Liver (tissue), 9 donors: ENCODE results near the gene ECEL1. TPM values are rescaled to one million over a fixed set of nuclear protein-coding genes. Genes with fewer than 3 reads are reported as not detected.

ENCODE experiments used
- DNase-seq: peaks from one replicate; pipeline ENCODE4 v3.0.0-alpha.2; 2017; ENCODE audit warnings: low spot score
- H3K27ac ChIP-seq, 2 donors: one replicate each; pipeline ENCODE4 v1.7.0; 2013; ENCODE audit warnings: inconsistent platforms in 2 of 2, low read length in 2 of 2, control low read depth in 1 of 2, low read depth in 1 of 2, mild to moderate bottlenecking in 1 of 2
- H3K27me3 ChIP-seq, 4 donors: one replicate each; pipeline versions ENCODE4 v1.6.1 to v1.7.0; 2013; ENCODE audit warnings: low read length in 3 of 4, inconsistent platforms in 1 of 4, mild to moderate bottlenecking in 1 of 4, moderate library complexity in 1 of 4; ENCODE audit not compliant: control insufficient read depth in 4 of 4, insufficient read depth in 4 of 4
- H3K36me3 ChIP-seq, 4 donors: one replicate each; pipeline versions ENCODE4 v1.6.1 to v1.7.0; 2013; ENCODE audit warnings: low read length in 3 of 4, mild to moderate bottlenecking in 3 of 4, low read depth in 1 of 4, moderate library complexity in 1 of 4; ENCODE audit not compliant: control insufficient read depth in 4 of 4, insufficient read depth in 3 of 4
- H3K4me1 ChIP-seq, 4 donors: one replicate each; pipeline versions ENCODE4 v1.6.1 to v1.7.0; 2013; ENCODE audit warnings: low read length in 3 of 4, mild to moderate bottlenecking in 3 of 4, moderate library complexity in 1 of 4; ENCODE audit not compliant: control insufficient read depth in 4 of 4, insufficient read depth in 4 of 4
- H3K4me3 ChIP-seq, 3 donors: one replicate each; pipeline versions ENCODE4 v1.6.1 to v1.7.0; 2013; ENCODE audit warnings: low read length in 3 of 3, control low read depth in 1 of 3, low read depth in 1 of 3, mild to moderate bottlenecking in 1 of 3
- H3K9ac ChIP-seq, 2 donors: one replicate each; pipeline ENCODE4 v1.7.0; 2013; ENCODE audit warnings: low read length in 2 of 2, mild to moderate bottlenecking in 2 of 2, moderate library complexity in 2 of 2, control low read depth in 1 of 2, low read depth in 1 of 2
- H3K9me3 ChIP-seq, 4 donors: one replicate each; pipeline versions ENCODE4 v1.6.1 to v1.7.0; 2013; ENCODE audit warnings: low read length in 3 of 4; ENCODE audit not compliant: control insufficient read depth in 4 of 4
- FOXA2 ChIP-seq: IDR thresholded peaks from 2 replicates; pipeline ENCODE4 v1.6.1; 2016; ENCODE audit warnings: antibody characterized with exemption
- GABPA ChIP-seq, 2 donors: IDR thresholded peaks in 1 of 2; conservative IDR thresholded peaks in 1 of 2; 2 replicates each; pipeline ENCODE4 v1.6.1; 2016; ENCODE audit warnings: antibody characterized with exemption in 2 of 2, mild to moderate bottlenecking in 1 of 2, moderate library complexity in 1 of 2
- HNF4A ChIP-seq, 2 donors: conservative IDR thresholded peaks; 2 replicates each; pipeline ENCODE4 v1.6.1; 2016; ENCODE audit warnings: antibody characterized with exemption in 2 of 2, mild to moderate bottlenecking in 2 of 2
- HNF4G ChIP-seq: IDR thresholded peaks from 2 replicates; pipeline ENCODE4 v1.6.1; 2016; ENCODE audit warnings: antibody characterized with exemption
- RAD21 ChIP-seq, 2 donors: IDR thresholded peaks; 2 replicates each; pipeline ENCODE4 v1.6.1; 2016; ENCODE audit warnings: antibody characterized with exemption in 2 of 2, mild to moderate bottlenecking in 2 of 2
- REST ChIP-seq: IDR thresholded peaks from 2 replicates; pipeline ENCODE4 v1.6.1; 2016; ENCODE audit warnings: antibody characterized with exemption, mild to moderate bottlenecking
- RXRA ChIP-seq, 2 donors: IDR thresholded peaks; 2 replicates each; pipeline ENCODE4 v1.6.1; 2017 to 2018; ENCODE audit warnings: antibody characterized with exemption in 2 of 2, mild to moderate bottlenecking in 1 of 2
- SP1 ChIP-seq: IDR thresholded peaks from 2 replicates; pipeline ENCODE4 v1.6.1; 2018; ENCODE audit warnings: antibody characterized with exemption, mild to moderate bottlenecking
- WGBS: extraction: QIAGEN DNeasy Blood & Tissue Kit; methylation state at CpG from one replicate; pipeline ENCODE4 v1.1.7; 2013; 5-methylcytosine and 5-hydroxymethylcytosine counted together
- polyA plus RNA-seq, 2 donors: library from polyadenylated mRNA; stranded (reverse) in 1 of 2; unstranded in 1 of 2; fragments of 200-250 nt in 1 of 2; fragments of >200 nt in 1 of 2; fragmentation: Nextera tagmentation in 1 of 2; extraction: Ambion mirVana in 1 of 2; gene quantifications; one replicate each; pipeline versions ENCODE4 v1.2.1 to v1.2.3, GENCODE V29; 2013 to 2015
- total RNA-seq, 2 donors: library from RNA; depleted of rRNA; stranded (reverse); fragments of >200 nt; gene quantifications; one replicate each; pipeline ENCODE4 v1.2.3, GENCODE V29; 2014
- TF ChIP-seq, protein P1 (sequence below): IDR thresholded peaks from 2 replicates; pipeline ENCODE4 v1.6.1; 2016; ENCODE audit warnings: antibody characterized with exemption
- TF ChIP-seq, protein P2 (sequence below): fragments of 150-350 bp; IDR thresholded peaks from 2 replicates; pipeline ENCODE4 v1.5.1; 2017; ENCODE audit warnings: improper control_type of control experiment, low read depth, low read length; ENCODE audit not compliant: missing input control
- TF ChIP-seq, protein P3 (sequence below): IDR thresholded peaks from 2 replicates; pipeline ENCODE4 v1.6.1; 2016; ENCODE audit warnings: antibody characterized with exemption
- donor health status: healthy.
- donor health status: healthy.
- donor health status: healthy.
- donor health status: healthy.
- donor health status: healthy.

Gene ECEL1
- total and polyA plus RNA-seq, 4 donors = 0.67 to 1.8 TPM; not detected in 2

GRCh38 chr2:232473467-232473890, 14.2 kb downstream of the ECEL1 start:
- no peak overlapping the region for H3K9ac ChIP-seq
- no peaks in the 10 kb centered on the region for H3K4me1 ChIP-seq
- DNase-seq = no peak
- 64% methylated on average over 6 of the region's 6 CpGs for WGBS
- no peaks in the 10 kb centered on the region for H3K9me3 ChIP-seq
- H3K4me3 ChIP-seq = no peak overlapping the region
- no peaks in the 10 kb centered on the region for H3K36me3 ChIP-seq
- H3K27me3 ChIP-seq = peaks cover 0 to 3% (median 0%) of the 10 kb centered on the region in 4 donors
- no peak for TF ChIP-seq GABPA (IDR thresholded peaks at IDR 0.05 in 1 of 2, conservative IDR thresholded peaks at IDR 0.05 in 1 of 2)
- no peak for TF ChIP-seq REST
- TF ChIP-seq, protein P1, sequence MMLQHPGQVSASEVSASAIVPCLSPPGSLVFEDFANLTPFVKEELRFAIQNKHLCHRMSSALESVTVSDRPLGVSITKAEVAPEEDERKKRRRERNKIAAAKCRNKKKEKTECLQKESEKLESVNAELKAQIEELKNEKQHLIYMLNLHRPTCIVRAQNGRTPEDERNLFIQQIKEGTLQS = no peak
- TF ChIP-seq, protein P2, sequence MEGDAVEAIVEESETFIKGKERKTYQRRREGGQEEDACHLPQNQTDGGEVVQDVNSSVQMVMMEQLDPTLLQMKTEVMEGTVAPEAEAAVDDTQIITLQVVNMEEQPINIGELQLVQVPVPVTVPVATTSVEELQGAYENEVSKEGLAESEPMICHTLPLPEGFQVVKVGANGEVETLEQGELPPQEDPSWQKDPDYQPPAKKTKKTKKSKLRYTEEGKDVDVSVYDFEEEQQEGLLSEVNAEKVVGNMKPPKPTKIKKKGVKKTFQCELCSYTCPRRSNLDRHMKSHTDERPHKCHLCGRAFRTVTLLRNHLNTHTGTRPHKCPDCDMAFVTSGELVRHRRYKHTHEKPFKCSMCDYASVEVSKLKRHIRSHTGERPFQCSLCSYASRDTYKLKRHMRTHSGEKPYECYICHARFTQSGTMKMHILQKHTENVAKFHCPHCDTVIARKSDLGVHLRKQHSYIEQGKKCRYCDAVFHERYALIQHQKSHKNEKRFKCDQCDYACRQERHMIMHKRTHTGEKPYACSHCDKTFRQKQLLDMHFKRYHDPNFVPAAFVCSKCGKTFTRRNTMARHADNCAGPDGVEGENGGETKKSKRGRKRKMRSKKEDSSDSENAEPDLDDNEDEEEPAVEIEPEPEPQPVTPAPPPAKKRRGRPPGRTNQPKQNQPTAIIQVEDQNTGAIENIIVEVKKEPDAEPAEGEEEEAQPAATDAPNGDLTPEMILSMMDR = no peak
- H3K27ac ChIP-seq = no peak overlapping the region

- DNase-seq = no peak
- Histone ChIP-seq H3K36me3 (no peaks in the 10 kb centered on the region), H3K4me3 (no peak overlapping the region), H3K27ac (no peak overlapping the region), H3K4me1 (no peaks in the 10 kb centered on the region), H3K9me3 (no peaks in the 10 kb centered on the region), H3K9ac (no peak overlapping the region), H3K27me3 (no peaks in the 10 kb centered on the region)
- no peak for TF ChIP-seq GABPA (IDR thresholded peaks at IDR 0.05 in 1 of 2, conservative IDR thresholded peaks at IDR 0.05 in 1 of 2)
- no peak for TF ChIP-seq SP1
- WGBS = 63% methylated on average over 7 of the region's 7 CpGs
Observed at GRCh38 chr2:232466221-232466620, 21.4 kb downstream of the ECEL1 start.

- Histone ChIP-seq H3K36me3 (no peaks in the 10 kb centered on the region), H3K4me1 (no peaks in the 10 kb centered on the region), H3K9ac (no peak overlapping the region), H3K27ac (no peak overlapping the region), H3K27me3 (no peaks in the 10 kb centered on the region), H3K4me3 (no peak overlapping the region), H3K9me3 (no peaks in the 10 kb centered on the region)
- TF ChIP-seq RAD21 (IDR thresholded peaks at IDR 0.05) = no peak
- TF ChIP-seq, protein P3, sequence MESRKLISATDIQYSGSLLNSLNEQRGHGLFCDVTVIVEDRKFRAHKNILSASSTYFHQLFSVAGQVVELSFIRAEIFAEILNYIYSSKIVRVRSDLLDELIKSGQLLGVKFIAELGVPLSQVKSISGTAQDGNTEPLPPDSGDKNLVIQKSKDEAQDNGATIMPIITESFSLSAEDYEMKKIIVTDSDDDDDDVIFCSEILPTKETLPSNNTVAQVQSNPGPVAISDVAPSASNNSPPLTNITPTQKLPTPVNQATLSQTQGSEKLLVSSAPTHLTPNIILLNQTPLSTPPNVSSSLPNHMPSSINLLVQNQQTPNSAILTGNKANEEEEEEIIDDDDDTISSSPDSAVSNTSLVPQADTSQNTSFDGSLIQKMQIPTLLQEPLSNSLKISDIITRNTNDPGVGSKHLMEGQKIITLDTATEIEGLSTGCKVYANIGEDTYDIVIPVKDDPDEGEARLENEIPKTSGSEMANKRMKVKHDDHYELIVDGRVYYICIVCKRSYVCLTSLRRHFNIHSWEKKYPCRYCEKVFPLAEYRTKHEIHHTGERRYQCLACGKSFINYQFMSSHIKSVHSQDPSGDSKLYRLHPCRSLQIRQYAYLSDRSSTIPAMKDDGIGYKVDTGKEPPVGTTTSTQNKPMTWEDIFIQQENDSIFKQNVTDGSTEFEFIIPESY = no peak
- TF ChIP-seq RXRA (IDR thresholded peaks at IDR 0.05) = peak in 1 of 2 donors; percentile 29
- no peak for TF ChIP-seq REST
- no peak for TF ChIP-seq HNF4G
- no peak for TF ChIP-seq FOXA2
- TF ChIP-seq HNF4A (conservative IDR thresholded peaks at IDR 0.05) = peak; percentile 31 to 64
- WGBS = 60% methylated on average over 6 of the region's 6 CpGs
- DNase-seq = no peak
Observed at GRCh38 chr2:232465061-232465460, 22.6 kb downstream of the ECEL1 start.
